Amygdala (tissue), 56 donors: ENCODE measurements around the gene C19orf85.
"Not testable (repeated sequence)": the region's sequence is repeated elsewhere in the genome, so short reads cannot be mapped to it uniquely, and the experiment has no call there.

ENCODE experiments used
- DNase-seq, 56 donors: peaks; one replicate each; lab custom pipeline; 2025; lab: John Stamatoyannopoulos, UW

C19orf85 gene

GRCh38 chr19:55461259-55461973 is 3.1 kb downstream of the C19orf85 start, which contains the start of gene ISOC2:
ISOC2 (minus strand) TSS chr19:55461642; CDS start chr19:55456486, 5,156 bp downstream.
- peak; percentile 75 to 100 (median 99) for DNase-seq

GRCh38 chr19:55460670-55461258 is 3.8 kb downstream of the C19orf85 start:
- peak in 34 of 56 donors; percentile 12 to 66 (median 41) for DNase-seq

GRCh38 chr19:55459950-55460657 is 4.4 kb downstream of the C19orf85 start:
- peak in 2 of 56 donors; percentile 17 to 38 for DNase-seq

- no peak for DNase-seq
Measured at GRCh38 chr19:55459551-55459949, 5.0 kb downstream of the C19orf85 start.

- DNase-seq: no peak
Measured at GRCh38 chr19:55457683-55458457, 6.7 kb downstream of the C19orf85 start.

GRCh38 chr19:55456347-55456746 is 8.2 kb downstream of the C19orf85 start:
- DNase-seq: no peak

GRCh38 chr19:55455576-55456235 is 8.8 kb downstream of the C19orf85 start:
- DNase-seq: no peak

- DNase-seq: peak in 36 of 56 donors; percentile 11 to 75 (median 39)
Measured at GRCh38 chr19:55454787-55455243, 9.7 kb downstream of the C19orf85 start.

GRCh38 chr19:55453511-55454260 is 10.9 kb downstream of the C19orf85 start:
- DNase-seq: no peak

- peak; percentile 32 to 98 (median 91) for DNase-seq
Measured at GRCh38 chr19:55452749-55453346, 11.7 kb downstream of the C19orf85 start.

- DNase-seq: peak in 36 of 56 donors; percentile 18 to 75 (median 49)
Measured at GRCh38 chr19:55451965-55452748, 12.4 kb downstream of the C19orf85 start.

- peak in 3 of 56 donors; percentile 40 to 57 (median 46) for DNase-seq
Measured at GRCh38 chr19:55451163-55451964, 13.2 kb downstream of the C19orf85 start.

GRCh38 chr19:55449469-55449868 is 15.1 kb downstream of the C19orf85 start:
- no peak for DNase-seq

GRCh38 chr19:55448175-55448490 is 16.4 kb downstream of the C19orf85 start:
- not testable (repeated sequence) for DNase-seq

- DNase-seq: peak in 53 of 56 donors; percentile 9 to 86 (median 62)
Measured at GRCh38 chr19:55447421-55448174, 17.0 kb downstream of the C19orf85 start.

- DNase-seq: no peak
Measured at GRCh38 chr19:55446060-55446459, 18.5 kb downstream of the C19orf85 start.
